ENCODE data around the gene CLEC12A.

Gene CLEC12A

GRCh38 chr12:9991876-9992275 lies 20.7 kb downstream of the CLEC12A start:
- TF ChIP-seq CTCF (IDR thresholded peaks at IDR 0.05; ENCODE audit: low read depth, low read length, missing control alignments) = no peak

GRCh38 chr12:9992296-9992695 lies 21.1 kb downstream of the CLEC12A start:
- TF ChIP-seq CTCF (IDR thresholded peaks at IDR 0.05; ENCODE audit: low read depth, low read length, missing control alignments) = no peak
- no peak for DNase-seq (ENCODE audit: low read depth)

More at GRCh38 chr12:9991876-9992275, 20.7 kb downstream of the CLEC12A start:
- H3K4me3 ChIP-seq (ENCODE audit: low read depth, low read length) = no peak overlapping the region
- no peak for DNase-seq (ENCODE audit: low read depth)

GRCh38 chr12:9999016-9999415 lies 27.8 kb downstream of the CLEC12A start, which contains the start of gene CLEC1B:
Gene CLEC1B (minus strand): TSS chr12:9999121. CDS start chr12:9999100, 21 bp downstream.
- no peak for TF ChIP-seq CTCF (IDR thresholded peaks at IDR 0.05; ENCODE audit: low read depth, low read length, missing control alignments)
- DNase-seq (ENCODE audit: low read depth) = no peak
- no peak within 1 kb of the TSS for H3K4me3 ChIP-seq (ENCODE audit: low read depth, low read length)

More at GRCh38 chr12:9992296-9992695, 21.1 kb downstream of the CLEC12A start:
- H3K4me3 ChIP-seq (ENCODE audit: low read depth, low read length) = no peak overlapping the region

- TF ChIP-seq CTCF (IDR thresholded peaks at IDR 0.05; ENCODE audit: low read depth, low read length, missing control alignments) = no peak
- no peak for DNase-seq (ENCODE audit: low read depth)
- no peak overlapping the region for H3K4me3 ChIP-seq (ENCODE audit: low read depth, low read length)
Observed at GRCh38 chr12:10001171-10001776, 30.1 kb downstream of the CLEC12A start.

GRCh38 chr12:10012630-10013330 lies 41.6 kb downstream of the CLEC12A start:
- DNase-seq (ENCODE audit: low read depth) = no peak
- no peak for TF ChIP-seq CTCF (IDR thresholded peaks at IDR 0.05; ENCODE audit: low read depth, low read length, missing control alignments)

GRCh38 chr12:10015450-10015849 lies 44.2 kb downstream of the CLEC12A start:
- no peak overlapping the region for H3K4me3 ChIP-seq (ENCODE audit: low read depth, low read length)
- DNase-seq (ENCODE audit: low read depth) = no peak
- no peak for TF ChIP-seq CTCF (IDR thresholded peaks at IDR 0.05; ENCODE audit: low read depth, low read length, missing control alignments)

More at GRCh38 chr12:10012630-10013330, 41.6 kb downstream of the CLEC12A start:
- H3K4me3 ChIP-seq (ENCODE audit: low read depth, low read length) = no peak overlapping the region
